K562 (cell line): ENCODE data around the gene USP8. TPM values are rescaled to one million over a fixed set of nuclear protein-coding genes. Genes with fewer than 3 reads are reported as not detected.

Experiments used
- ATAC-seq: fragments of 200-7000 bp; cut with Tn5 transposase; 3 replicates; pipeline ENCODE4 v1.9.1; 2020; ENCODE audit warnings: moderate library complexity
- BruUV-seq: library from RNA; stranded (reverse); fragments of 400-500 nt; replicated peaks from 2 replicates; lab custom pipeline; 2021; lab: Mats Ljungman, UMichigan
- CTCF ChIA-PET: fragments of 300-600 bp; formaldehyde crosslinking; extraction: SDS; loops from one replicate; lab custom pipeline; 2021; ENCODE audit warnings: low intra/inter-chr PET ratio; lab: Yijun Ruan, JAX
- POLR2A ChIA-PET: fragments of 300-600, 350-650 bp; sonication (Branson Sonifier 250); formaldehyde crosslinking; extraction: SDS; loops from one replicate; lab custom pipeline; 2021; ENCODE audit warnings: antibody characterized with exemption, inconsistent platforms; lab: Yijun Ruan, JAX
- DNase-seq, 4 experiments: peaks; one replicate each; pipeline versions ENCODE4 v3.0.0 to v3.0.0-alpha.2; 2011 to 2018; ENCODE audit warnings: low spot score in 3 of 4, mixed read lengths in 3 of 4; ENCODE audit errors: extremely low read depth in 1 of 4
- FAIRE-seq: peaks from 2 replicates; lab custom pipeline; 2011; peaks lifted over from hg19 to GRCh38; lab: Jason Lieb, UNC
- H2AFZ ChIP-seq: 2 replicates; pipeline ENCODE4 v1.6.0; 2011; ENCODE audit warnings: low read depth, low read length, control low read depth, inconsistent platforms
- H3K27ac ChIP-seq: fragments of 200-600 bp; 3 replicates; pipeline ENCODE4 v1.8.0; 2011; ENCODE audit warnings: low read depth, mild to moderate bottlenecking, control low read depth, inconsistent platforms, low read length, moderate library complexity, mixed read lengths; ENCODE audit errors: extremely low read depth
- H3K27me3 ChIP-seq, 2 experiments: fragments of 300-600 bp in 1 of 2; 2 replicates in 1 of 2; 3 replicates in 1 of 2; pipeline versions ENCODE4 v1.6.0 to v1.8.0; 2011; ENCODE audit warnings: inconsistent platforms in 2 of 2, low read length in 2 of 2, mild to moderate bottlenecking in 1 of 2, mixed read lengths in 1 of 2, moderate library complexity in 1 of 2; ENCODE audit not compliant: control insufficient read depth in 2 of 2, insufficient read depth in 2 of 2
- H3K36me3 ChIP-seq: fragments of 300-600 bp; 3 replicates; pipeline ENCODE4 v1.8.0; 2011; ENCODE audit warnings: mild to moderate bottlenecking, low read length, inconsistent platforms; ENCODE audit not compliant: control insufficient read depth, insufficient read depth
- H3K4me1 ChIP-seq, 2 experiments: fragments of 200-600 bp in 1 of 2; replicated peaks in 1 of 2; 2 replicates in 1 of 2; 3 replicates in 1 of 2; pipeline versions ENCODE4 v1.5.1 to v1.8.0; 2011; ENCODE audit warnings: inconsistent platforms in 2 of 2, low read length in 2 of 2, mild to moderate bottlenecking in 1 of 2, mixed read lengths in 1 of 2, moderate library complexity in 1 of 2; ENCODE audit not compliant: control insufficient read depth in 2 of 2, insufficient read depth in 2 of 2
- H3K4me2 ChIP-seq: 2 replicates; pipeline ENCODE4 v1.6.1; 2011; ENCODE audit warnings: low read length, control low read depth, inconsistent platforms, mixed read lengths; ENCODE audit not compliant: insufficient read depth
- H3K4me3 ChIP-seq: fragments of 200-600 bp; sonication (generic), shearing (Covaris generic); 2 replicates; pipeline ENCODE4 v1.5.1; 2016; ENCODE audit warnings: control low read depth, inconsistent platforms
- H3K79me2 ChIP-seq: fragments of 200-600 bp; 3 replicates; pipeline ENCODE4 v1.8.0; 2011; ENCODE audit warnings: low read length, inconsistent platforms; ENCODE audit not compliant: control insufficient read depth, insufficient read depth
- H3K9ac ChIP-seq, 2 experiments: 2 replicates each; pipeline versions ENCODE4 v1.6.0 to v1.6.1; 2011; ENCODE audit warnings: low read depth in 2 of 2, low read length in 2 of 2, control low read depth in 1 of 2, inconsistent platforms in 1 of 2, mild to moderate bottlenecking in 1 of 2, mixed read lengths in 1 of 2; ENCODE audit not compliant: insufficient read depth in 1 of 2
- H3K9me1 ChIP-seq: one replicate; pipeline ENCODE4 v1.6.0; 2011; ENCODE audit warnings: inconsistent platforms, mild to moderate bottlenecking, low read length, moderate library complexity; ENCODE audit not compliant: control insufficient read depth, insufficient read depth
- H3K9me3 ChIP-seq: replicated peaks from 2 replicates; pipeline ENCODE4 v1.5.1; 2011; ENCODE audit warnings: low read depth, low read length, inconsistent platforms; ENCODE audit not compliant: control insufficient read depth, insufficient read depth
- H4K20me1 ChIP-seq: replicated peaks from 2 replicates; pipeline ENCODE4 v1.6.1; 2011; ENCODE audit warnings: low read length, inconsistent platforms, mixed read lengths; ENCODE audit not compliant: control insufficient read depth, insufficient read depth
- CTCFL ChIP-seq: IDR thresholded peaks from 2 replicates; pipeline ENCODE4 v1.6.1; 2011; ENCODE audit warnings: borderline replicate concordance, low read depth, mild to moderate bottlenecking, moderate library complexity, low read length; ENCODE audit not compliant: insufficient read depth, poor library complexity, severe bottlenecking
- EHMT2 ChIP-seq: fragments of 450-650 bp; IDR thresholded peaks from 2 replicates; pipeline ENCODE4 v1.6.1; 2018; ENCODE audit warnings: antibody characterized with exemption
- NUFIP1 ChIP-seq: fragments of 450-650 bp; IDR thresholded peaks from 2 replicates; pipeline ENCODE4 v1.6.1; 2018; ENCODE audit not compliant: partially characterized antibody
- SPI1 ChIP-seq: IDR thresholded peaks from 2 replicates; pipeline ENCODE4 v1.6.1; 2011; ENCODE audit warnings: low read depth, low read length, control low read depth, borderline replicate concordance
- SREBF1 ChIP-seq: fragments of 150-350 bp; IDR thresholded peaks from 2 replicates; pipeline ENCODE4 v1.6.1; 2014; ENCODE audit warnings: antibody characterized with exemption, low read depth, low read length, borderline replicate concordance
- TEAD1 ChIP-seq, 2 experiments: fragments of 450-650 bp in 1 of 2; sonication (generic) in 1 of 2; formaldehyde crosslinking; IDR thresholded peaks; 2 replicates each; pipeline versions ENCODE4 v1.4.0 to v1.8.0; 2020 to 2022; ENCODE audit warnings: mild to moderate bottlenecking in 2 of 2, missing genetic modification reagents in 1 of 2
- WGBS: fragments of 100-300 bp; shearing (Covaris generic); methylation state at CpG from one replicate; pipeline ENCODE4 v1.1.6; 2016; ENCODE audit warnings: low coverage, mixed read lengths; ENCODE audit not compliant: insufficient coverage; ENCODE audit errors: missing lambda C conversion rate; 5-methylcytosine and 5-hydroxymethylcytosine counted together
- in situ Hi-C: fragments of 300-500 bp; cut with MboI; formaldehyde crosslinking; loops from 4 replicates; pipeline ENCODE4 v1.15.0; 2018; ENCODE audit warnings: inconsistent platforms, mixed read lengths
- intact Hi-C: fragments of 100-400 bp; cut with micrococcal nuclease; formaldehyde crosslinking; loops from 2 replicates; pipeline ENCODE4 v1.14.2; 2022
- polyA plus RNA-seq, 8 experiments: library from polyadenylated mRNA; depleted of rRNA in 4 of 8; stranded (reverse) in 5 of 8; unstranded in 3 of 8; fragments of >200 nt; fragmentation: Nextera tagmentation in 2 of 8; fragmentation: Illumina TruSeq in 1 of 8; extraction: Ambion mirVana in 2 of 8; extraction: Trizol in 1 of 8; gene quantifications; 2 replicates each; pipeline versions ENCODE4 v1.2.1 to v1.2.3, GENCODE V29; 2011 to 2014; ENCODE audit warnings: inconsistent platforms in 1 of 8, missing spikeins in 1 of 8
- total RNA-seq, 7 experiments: library from RNA; depleted of rRNA in 6 of 7; stranded (reverse); fragments of >200 nt in 6 of 7; fragmentation: Illumina TruSeq in 2 of 7; extraction: Trizol in 2 of 7; gene quantifications; 2 replicates each; pipeline versions ENCODE4 v1.2.1 to v1.2.3, GENCODE V29; 2011 to 2021; ENCODE audit warnings: low replicate concordance in 1 of 7

USP8 gene
- total and polyA plus RNA-seq, 9 of the 15 experiments (the other 6 are each of a cell fraction or from before 2014, with no cell fraction given): 35.1 to 58.4 (median 46.1) TPM

DNA sequence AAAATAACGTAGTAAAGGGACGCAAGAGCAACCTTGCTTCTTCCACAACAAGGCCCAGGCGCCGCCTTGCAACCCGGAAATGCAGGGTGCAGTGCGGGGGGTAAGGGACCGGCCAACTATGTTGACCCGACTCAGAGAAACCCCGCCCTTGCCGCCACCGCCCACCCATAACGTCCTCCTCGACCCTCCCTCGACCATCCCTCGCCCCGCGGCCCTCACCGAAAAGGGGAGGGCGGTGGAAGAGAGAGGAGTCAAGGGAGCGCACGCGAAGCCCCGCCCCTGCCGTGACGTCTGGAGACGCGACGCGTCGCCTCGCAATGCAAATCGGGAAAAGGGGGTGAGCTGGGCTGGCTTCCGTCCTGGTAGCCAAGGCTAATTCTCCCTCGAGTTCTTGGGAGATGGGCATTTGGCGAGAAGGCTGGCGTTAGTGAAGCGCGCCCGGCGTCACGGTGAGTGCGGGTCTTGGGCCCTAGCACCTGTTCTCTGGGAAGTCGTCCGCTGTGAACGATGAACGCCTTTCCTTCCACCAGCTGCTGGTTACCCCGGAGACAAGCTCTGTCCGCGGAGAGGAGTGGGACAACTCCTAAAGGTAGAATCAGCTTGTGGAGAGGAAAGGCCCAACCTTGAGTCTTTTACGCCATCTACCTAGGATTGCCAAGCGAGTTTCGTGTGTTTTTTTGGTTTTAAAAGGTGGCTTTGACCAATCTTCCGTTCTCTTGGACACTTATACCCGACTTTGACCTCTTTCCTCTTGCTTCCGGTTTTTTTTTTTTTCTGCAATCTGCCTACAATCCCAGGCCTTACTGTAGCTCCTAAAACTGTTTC lies at the start of gene USP8 (continued):
- TF ChIP-seq NUFIP1: no peak
- no peak for TF ChIP-seq EHMT2
- peak; percentile 38; the same call in 1 of the 2 replicates for TF ChIP-seq SPI1

DNA sequence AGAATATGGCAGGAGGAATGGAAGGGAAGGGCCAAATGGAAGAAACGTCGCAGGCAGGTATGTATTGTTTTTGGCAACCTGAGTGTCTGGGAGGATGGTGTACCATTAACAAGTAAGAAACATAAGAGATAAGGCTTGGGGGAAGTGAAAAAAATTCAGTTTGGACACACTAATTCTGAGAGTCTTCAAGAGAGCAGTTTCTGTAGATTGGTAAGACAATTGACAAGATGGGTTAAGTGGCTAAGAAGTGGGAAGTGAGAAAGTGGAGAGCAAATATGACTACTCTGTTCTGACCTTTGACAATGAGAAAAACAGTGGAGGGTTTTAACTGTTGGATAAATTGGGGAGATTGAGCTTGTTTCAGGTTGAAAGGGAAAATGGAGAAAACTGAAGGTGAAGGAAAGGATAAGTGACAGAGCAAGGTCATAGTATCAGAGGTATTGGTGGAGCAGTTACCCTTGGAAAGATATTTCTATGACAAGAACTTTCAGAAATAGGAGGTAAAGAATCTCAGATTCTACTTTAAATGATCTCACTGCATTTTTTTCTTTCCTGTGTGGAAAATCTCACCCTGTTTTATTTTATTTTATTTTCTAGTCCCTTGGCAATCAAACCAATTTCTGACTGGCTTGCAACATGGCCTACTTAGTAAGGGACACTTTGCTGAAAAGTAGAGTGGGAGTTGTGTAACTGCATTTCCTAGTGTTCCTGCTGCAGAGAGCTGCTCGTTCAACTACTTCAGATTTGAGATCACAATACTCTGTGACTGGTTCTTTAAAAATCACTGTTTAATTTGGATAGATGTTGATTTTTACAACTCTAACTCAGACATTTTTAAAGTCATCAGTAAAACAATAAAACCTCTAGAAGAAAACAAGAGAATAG lies 46.1 kb upstream of the USP8 start:
- no peak overlapping the region for H3K4me2 ChIP-seq
- H3K9me1 ChIP-seq: no peaks in the 10 kb centered on the region
- H3K9me3 ChIP-seq: no peaks in the 10 kb centered on the region
- POLR2A ChIA-PET: interaction anchor here (0.5 kb wide), 1 partner anchor 887 kb away, joined by 3 read pairs; no protein-coding TSS in a partner anchor
- no peaks in the 10 kb centered on the region for H3K79me2 ChIP-seq
- H3K36me3 ChIP-seq: no peaks in the 10 kb centered on the region
- BruUV-seq: no TSS peak
- H3K27me3 ChIP-seq: no peaks in the 10 kb centered on the region
- no peak overlapping the region for H3K9ac ChIP-seq
- intact Hi-C loops (no loop called here), in situ Hi-C loops (no loop called here)
- no peak for TF ChIP-seq TEAD1 (CRISPR knock-in tag; IDR thresholded peaks at IDR 0.05)
- TF ChIP-seq SREBF1: no peak
- TF ChIP-seq CTCFL: no peak
- CTCF ChIA-PET: no interaction called here
- WGBS: 47% methylated on average over 3 of the region's 3 CpGs
- ATAC-seq (no peak), FAIRE-seq (no peak), DNase-seq (no peak)
- peak overlapping the region; percentile 28; the same call in 1 of the 2 replicates for H2AFZ ChIP-seq
- no peak overlapping the region for H3K4me3 ChIP-seq
- no peak overlapping the region for H3K27ac ChIP-seq
- no peaks in the 10 kb centered on the region for H3K4me1 ChIP-seq
- H4K20me1 ChIP-seq: no peaks in the 10 kb centered on the region
